Activated naive CD8-positive, alpha-beta T cell (primary cell): ENCODE measurements around the gene ELMO3.

Source experiments
- H3K27ac Mint-ChIP-seq: one replicate; pipeline ENCODE4 v1.8.0; 2021; ENCODE audit warnings: mixed read lengths
- H3K27me3 Mint-ChIP-seq: one replicate; pipeline ENCODE4 v1.8.0; 2021; ENCODE audit warnings: mixed read lengths
- H3K36me3 Mint-ChIP-seq: one replicate; pipeline ENCODE4 v1.8.0; 2021; ENCODE audit warnings: mixed read lengths
- H3K4me1 Mint-ChIP-seq: one replicate; pipeline ENCODE4 v1.8.0; 2021; ENCODE audit warnings: low read depth, mixed read lengths
- H3K4me3 Mint-ChIP-seq: one replicate; pipeline ENCODE4 v1.8.0; 2021; ENCODE audit warnings: mild to moderate bottlenecking, mixed read lengths
- H3K9me3 Mint-ChIP-seq: one replicate; pipeline ENCODE4 v1.8.0; 2021; ENCODE audit warnings: low read depth, mixed read lengths

Gene ELMO3

DNA sequence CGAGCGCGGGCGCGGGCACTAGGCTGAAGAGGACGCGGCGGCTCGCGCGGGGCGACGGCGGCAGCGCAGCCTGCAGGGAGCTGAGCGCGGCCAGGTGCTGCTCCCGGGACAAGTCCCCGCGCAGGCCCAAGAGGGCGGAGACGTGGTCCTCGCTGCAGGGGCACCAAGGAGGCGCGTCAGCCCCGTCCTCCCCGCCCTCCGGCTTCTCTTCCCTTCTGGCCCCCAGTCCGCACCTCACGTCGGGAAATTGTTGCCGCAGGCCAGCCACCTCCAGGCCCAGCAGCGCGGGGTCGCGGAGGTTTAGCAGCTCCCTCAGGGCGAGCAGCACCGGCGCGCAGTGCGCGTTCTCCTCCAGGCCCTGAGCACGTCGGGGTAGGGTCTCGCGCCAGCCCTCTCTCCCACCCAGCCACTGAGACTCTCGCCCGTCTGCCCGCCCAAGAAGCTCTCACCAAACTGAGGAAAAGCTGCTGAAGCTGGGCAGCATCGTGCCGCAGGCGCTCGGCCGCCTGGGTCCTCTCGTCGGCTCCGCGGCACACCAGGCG, 14.4 kb upstream of the ELMO3 start:
- Mint-ChIP-seq H3K27me3 (peaks cover 1% of the 10 kb centered on the region), H3K36me3 (no peaks in the 10 kb centered on the region), H3K27ac (no peak overlapping the region), H3K4me3 (peak overlapping the region; percentile 90), H3K4me1 (peaks cover 10% of the 10 kb centered on the region), H3K9me3 (no peaks in the 10 kb centered on the region)

DNA sequence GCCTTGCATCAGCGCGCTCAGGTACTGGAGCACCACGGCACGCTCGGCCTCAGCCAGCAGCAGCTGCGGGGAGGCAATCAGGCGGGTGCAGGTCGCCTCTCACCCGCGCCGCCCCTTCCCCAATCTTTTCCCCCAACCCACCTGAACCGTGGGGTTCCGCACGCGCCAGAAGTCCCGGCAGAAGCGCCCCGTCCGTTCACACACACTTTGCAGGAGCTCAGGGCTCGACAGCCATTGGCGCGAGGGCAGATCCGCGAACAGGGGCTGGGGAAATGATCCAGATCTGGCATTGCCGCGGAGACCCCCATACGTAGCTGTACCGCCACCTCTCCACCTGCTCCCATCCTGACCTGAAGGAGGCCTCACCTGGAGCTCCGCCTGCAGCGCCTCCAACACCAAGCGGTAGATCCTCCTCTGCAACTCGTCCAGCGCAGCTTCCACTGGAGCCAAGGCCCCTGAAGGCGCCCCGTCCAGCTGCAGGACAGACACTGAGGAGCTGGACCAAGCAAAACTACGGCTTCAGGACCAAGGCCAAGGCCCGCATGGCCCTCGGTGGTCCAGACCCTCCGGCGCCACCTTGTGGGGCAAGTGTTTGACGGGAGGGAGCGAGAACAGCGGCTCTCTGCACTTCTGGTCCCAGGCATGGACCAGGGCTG, 13.8 kb upstream of the ELMO3 start:
- H3K9me3 Mint-ChIP-seq, result no peaks in the 10 kb centered on the region
- H3K27ac Mint-ChIP-seq, result no peak overlapping the region
- H3K4me1 Mint-ChIP-seq, result peaks cover 10% of the 10 kb centered on the region
- peaks cover 1% of the 10 kb centered on the region for H3K27me3 Mint-ChIP-seq
- H3K4me3 Mint-ChIP-seq, result peak overlapping the region; percentile 90
- no peaks in the 10 kb centered on the region for H3K36me3 Mint-ChIP-seq

DNA sequence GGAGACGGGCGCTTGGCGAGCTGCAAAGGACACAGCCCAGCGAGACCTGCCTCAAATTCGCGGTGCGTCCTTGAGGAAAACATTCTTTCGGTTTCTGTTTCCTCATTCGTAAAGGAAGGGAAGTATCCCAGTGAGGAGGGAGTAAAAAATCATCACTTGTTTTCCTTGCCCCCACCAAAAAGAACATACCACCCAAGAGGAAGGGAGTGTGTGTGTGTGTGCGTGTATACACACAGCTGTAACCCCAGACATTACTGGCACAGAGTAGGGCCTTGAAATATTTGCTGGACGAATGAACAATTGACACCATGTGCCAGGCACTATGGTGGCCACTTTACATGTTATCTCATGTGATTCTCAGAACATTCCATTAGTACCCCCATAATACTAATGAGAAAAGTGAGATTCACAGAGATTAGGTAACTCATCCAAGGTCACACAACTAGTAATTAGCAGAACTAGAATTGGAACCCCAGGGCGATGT, 13.2 kb upstream of the ELMO3 start:
- H3K27me3 Mint-ChIP-seq, result peaks cover 1% of the 10 kb centered on the region
- no peak overlapping the region for H3K27ac Mint-ChIP-seq
- H3K9me3 Mint-ChIP-seq, result no peaks in the 10 kb centered on the region
- peaks cover 10% of the 10 kb centered on the region for H3K4me1 Mint-ChIP-seq
- no peaks in the 10 kb centered on the region for H3K36me3 Mint-ChIP-seq
- peak overlapping the region; percentile 90 for H3K4me3 Mint-ChIP-seq

DNA sequence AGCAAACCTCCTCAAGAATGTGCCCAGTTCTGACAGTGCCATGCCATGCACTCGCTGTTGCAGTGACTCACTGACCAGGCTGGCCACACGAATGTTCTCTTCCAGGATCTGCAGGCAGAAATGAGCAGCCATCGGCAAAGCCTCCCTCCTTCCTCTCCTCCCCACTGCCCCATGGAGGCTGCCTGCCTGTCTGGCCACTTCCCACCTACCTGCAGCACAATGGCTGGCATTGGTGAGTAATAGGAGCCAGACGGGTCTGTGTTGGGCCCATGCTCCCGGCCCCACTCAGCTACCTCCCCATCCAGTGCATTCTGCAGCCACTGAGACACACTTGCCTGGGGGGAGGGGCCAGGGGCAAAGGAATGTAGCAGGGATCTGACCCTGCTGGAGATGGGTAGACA, 12.4 kb upstream of the ELMO3 start:
- H3K36me3 Mint-ChIP-seq, result no peaks in the 10 kb centered on the region
- H3K4me1 Mint-ChIP-seq, result peaks cover 13% of the 10 kb centered on the region
- H3K27ac Mint-ChIP-seq, result no peak overlapping the region
- no peak overlapping the region for H3K4me3 Mint-ChIP-seq
- peaks cover 1% of the 10 kb centered on the region for H3K27me3 Mint-ChIP-seq
- no peaks in the 10 kb centered on the region for H3K9me3 Mint-ChIP-seq

DNA sequence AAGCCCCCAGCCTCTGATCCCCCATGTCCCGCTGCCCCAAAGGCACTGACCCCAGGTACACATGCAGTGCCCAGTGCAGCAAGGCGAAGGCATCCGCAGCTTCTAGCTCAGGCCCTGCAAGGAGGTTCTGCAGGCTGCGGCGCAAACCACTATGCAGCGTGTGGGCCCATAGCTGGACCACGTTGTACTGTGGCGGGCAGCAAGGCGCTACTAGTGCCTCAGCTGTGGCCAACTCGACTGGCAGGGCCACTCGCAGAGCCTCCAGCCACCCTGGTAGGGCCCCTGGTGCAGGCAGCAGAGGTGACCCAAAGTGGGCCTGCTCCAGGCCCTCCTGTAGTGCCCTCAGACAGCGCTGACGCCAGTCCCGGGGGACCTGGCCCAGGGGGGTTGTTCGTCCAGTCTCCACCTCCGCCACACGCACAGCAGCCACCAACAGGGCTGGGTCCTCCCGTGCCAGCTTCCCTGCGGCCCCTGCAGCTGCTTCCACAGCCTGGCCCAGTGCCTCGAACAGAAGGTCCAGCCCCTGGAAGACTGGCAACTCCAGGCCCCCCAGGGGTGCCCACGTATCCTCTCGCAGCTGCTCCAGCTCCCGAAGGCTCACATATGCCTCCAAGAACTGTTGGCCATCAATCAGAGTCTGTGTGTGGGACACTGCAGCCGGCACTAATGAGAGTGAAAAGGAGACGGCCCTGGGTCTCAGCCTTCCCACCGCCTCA, 11.6 kb upstream of the ELMO3 start:
- H3K9me3 Mint-ChIP-seq, result no peaks in the 10 kb centered on the region
- H3K27ac Mint-ChIP-seq, result no peak overlapping the region
- H3K4me1 Mint-ChIP-seq, result peaks cover 17% of the 10 kb centered on the region
- no peaks in the 10 kb centered on the region for H3K36me3 Mint-ChIP-seq
- peaks cover 1% of the 10 kb centered on the region for H3K27me3 Mint-ChIP-seq
- H3K4me3 Mint-ChIP-seq, result no peak overlapping the region

DNA sequence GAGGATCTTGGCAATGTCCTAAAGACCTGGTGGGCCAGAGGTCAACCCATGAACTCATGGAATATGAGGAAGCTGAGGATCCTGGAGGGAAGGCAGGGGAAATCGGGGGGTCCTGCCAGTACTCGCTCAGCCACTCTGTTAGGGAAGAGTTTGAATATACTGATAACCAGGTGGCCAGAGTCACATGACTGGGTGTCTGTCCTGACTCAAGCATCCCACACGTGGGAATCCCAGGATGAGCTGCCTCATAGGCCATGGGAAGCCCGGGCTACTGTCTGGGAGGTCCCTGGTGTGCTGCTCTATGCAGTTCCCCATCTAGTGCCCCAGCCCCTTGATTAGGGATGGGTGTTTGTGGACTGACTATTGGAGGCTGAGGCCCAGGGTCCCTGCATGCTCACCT, 10.6 kb upstream of the ELMO3 start:
- Mint-ChIP-seq H3K36me3 (no peaks in the 10 kb centered on the region), H3K27me3 (peaks cover 1% of the 10 kb centered on the region), H3K27ac (no peak overlapping the region), H3K4me1 (peaks cover 24% of the 10 kb centered on the region), H3K9me3 (no peaks in the 10 kb centered on the region), H3K4me3 (no peak overlapping the region)

DNA sequence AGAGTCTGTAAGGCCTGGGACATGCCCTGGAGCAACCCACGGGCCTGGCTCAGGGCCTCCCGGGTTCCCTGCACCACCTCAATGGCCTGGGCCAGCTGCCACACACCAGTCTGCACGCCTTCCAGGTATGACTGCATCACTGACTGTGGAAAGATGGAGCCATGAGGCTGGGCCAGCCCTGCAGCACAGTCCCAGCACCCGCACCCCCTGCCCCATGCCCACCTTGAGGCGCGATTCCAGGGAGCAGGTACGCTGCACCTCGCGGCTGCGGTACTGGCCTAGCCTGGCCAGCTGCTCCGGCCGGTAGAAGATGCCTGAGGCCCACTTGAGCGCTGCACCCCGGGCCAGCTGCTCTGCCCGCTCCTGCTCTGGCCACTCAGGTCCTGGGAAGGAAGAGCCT, 10.1 kb upstream of the ELMO3 start:
- Mint-ChIP-seq H3K4me3 (no peak overlapping the region), H3K4me1 (peaks cover 29% of the 10 kb centered on the region), H3K27ac (no peak overlapping the region)

DNA sequence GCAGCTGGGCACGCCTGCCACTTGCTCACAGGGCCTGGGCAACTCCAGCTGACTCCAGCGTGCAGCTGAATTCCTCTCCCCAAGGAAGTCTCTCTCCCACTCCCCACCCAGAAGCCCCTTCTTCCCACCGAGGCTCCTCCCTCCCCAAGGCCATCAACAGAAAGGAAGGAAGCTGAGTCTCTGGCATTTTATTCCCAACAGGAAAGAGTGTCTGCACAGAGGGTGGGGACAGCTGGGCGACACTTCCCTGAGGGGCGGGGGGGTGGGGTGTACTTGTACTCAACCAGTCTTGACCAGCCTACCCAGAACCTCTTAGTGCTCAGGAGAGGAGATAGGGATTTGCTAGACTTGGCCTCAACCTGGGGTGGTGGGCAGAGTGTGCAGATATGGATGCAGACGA, 8.9 kb upstream of the ELMO3 start, which contains the start of gene EXOC3L1:
Gene EXOC3L1, minus strand, starts transcription at position 96 of the 400 bp plus-strand sequence. CDS start 460 bp downstream, outside the sequence.
- peaks cover 1% of the 10 kb centered on the region for H3K27me3 Mint-ChIP-seq
- peaks cover 29% of the 10 kb centered on the region for H3K4me1 Mint-ChIP-seq
- H3K9me3 Mint-ChIP-seq, result no peaks in the 10 kb centered on the region
- no peaks in the 10 kb centered on the region for H3K36me3 Mint-ChIP-seq
- H3K27ac Mint-ChIP-seq, result no peak within 1 kb of the TSS
- H3K4me3 Mint-ChIP-seq, result no peak within 1 kb of the TSS

More for the DNA sequence above, 10.1 kb upstream of the ELMO3 start:
- Mint-ChIP-seq H3K27me3 (peaks cover 1% of the 10 kb centered on the region), H3K9me3 (no peaks in the 10 kb centered on the region), H3K36me3 (no peaks in the 10 kb centered on the region)

DNA sequence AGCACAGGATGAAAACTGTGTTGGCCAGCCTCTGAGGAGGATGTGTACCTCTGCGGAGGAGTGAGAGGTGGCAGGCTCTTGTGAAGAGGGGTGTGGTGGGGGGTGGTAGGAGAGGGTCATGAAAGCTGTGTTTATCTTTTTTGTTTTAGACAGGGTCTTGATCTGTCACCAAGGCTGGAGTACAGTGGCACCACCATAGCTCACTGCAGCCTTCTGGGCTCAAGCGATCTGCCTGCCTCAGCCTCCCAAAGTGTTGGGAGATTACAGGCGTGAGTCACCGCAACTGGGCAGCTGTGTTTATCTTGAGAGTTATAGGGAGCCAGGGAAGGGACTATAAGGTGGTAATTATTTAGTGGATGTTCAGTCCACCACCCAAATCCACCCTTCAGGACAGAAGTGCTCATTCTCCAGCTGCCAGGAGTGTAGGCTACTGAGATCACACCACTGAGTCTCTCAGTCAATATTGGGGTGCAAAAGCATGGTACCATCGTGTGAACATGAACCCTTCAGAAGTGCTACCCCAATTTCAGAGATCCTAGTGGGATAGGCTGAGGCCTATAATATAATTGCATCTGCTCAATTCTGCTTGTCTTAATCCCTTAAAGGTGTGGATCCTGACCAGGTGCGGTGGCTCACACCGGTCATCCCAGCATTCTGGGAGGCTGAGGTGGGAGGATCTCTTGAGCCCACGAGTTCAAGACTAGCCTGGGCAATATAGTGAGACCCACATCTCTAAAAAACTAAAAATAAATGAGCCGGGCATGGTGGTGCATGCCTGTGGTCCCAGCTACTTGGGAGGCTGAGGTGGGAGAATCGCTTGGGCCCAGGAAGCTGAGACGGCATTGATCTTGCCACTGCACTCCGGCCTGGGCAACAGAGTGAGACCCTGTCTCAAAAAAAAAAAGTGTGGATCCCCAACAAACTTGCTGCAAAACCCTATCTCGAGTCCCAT, 8.2 kb upstream of the ELMO3 start:
- H3K27me3 Mint-ChIP-seq, result peaks cover 1% of the 10 kb centered on the region
- no peaks in the 10 kb centered on the region for H3K9me3 Mint-ChIP-seq
- peak overlapping the region; percentile 94 for H3K4me3 Mint-ChIP-seq
- peaks cover 25% of the 10 kb centered on the region for H3K4me1 Mint-ChIP-seq
- no peaks in the 10 kb centered on the region for H3K36me3 Mint-ChIP-seq
- H3K27ac Mint-ChIP-seq, result no peak overlapping the region

DNA sequence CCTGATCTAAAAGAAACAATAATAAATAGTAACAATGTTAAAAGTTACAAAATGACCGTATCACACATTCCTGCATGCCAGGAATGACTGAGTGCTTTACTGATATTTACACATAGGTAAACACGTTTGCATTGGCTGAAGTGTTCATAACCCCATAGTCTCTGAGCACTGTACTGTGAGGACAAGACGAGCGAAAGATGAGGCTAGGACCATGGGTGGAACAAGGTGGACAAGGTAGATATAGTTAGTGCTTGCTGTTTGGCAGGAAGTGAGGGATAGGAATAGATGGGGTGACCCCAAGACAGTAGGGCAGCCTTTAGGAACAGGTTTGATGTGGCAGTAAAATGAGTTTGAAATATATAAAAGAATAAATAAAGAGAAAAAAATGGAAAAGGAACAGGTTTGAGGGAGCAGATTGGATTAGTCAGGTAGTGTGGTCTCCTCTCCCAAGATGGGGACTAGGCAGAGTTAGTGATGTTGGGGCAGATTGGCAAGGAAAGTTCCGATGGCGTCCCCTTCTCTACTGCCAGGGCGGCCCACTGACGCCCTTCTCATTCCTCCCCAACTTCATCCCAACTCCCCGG, 7.4 kb upstream of the ELMO3 start:
- Mint-ChIP-seq H3K27ac (peak overlapping the region; percentile 58), H3K4me3 (peak overlapping the region; percentile 94), H3K9me3 (no peaks in the 10 kb centered on the region), H3K27me3 (peaks cover 1% of the 10 kb centered on the region), H3K4me1 (peaks cover 29% of the 10 kb centered on the region), H3K36me3 (no peaks in the 10 kb centered on the region)

DNA sequence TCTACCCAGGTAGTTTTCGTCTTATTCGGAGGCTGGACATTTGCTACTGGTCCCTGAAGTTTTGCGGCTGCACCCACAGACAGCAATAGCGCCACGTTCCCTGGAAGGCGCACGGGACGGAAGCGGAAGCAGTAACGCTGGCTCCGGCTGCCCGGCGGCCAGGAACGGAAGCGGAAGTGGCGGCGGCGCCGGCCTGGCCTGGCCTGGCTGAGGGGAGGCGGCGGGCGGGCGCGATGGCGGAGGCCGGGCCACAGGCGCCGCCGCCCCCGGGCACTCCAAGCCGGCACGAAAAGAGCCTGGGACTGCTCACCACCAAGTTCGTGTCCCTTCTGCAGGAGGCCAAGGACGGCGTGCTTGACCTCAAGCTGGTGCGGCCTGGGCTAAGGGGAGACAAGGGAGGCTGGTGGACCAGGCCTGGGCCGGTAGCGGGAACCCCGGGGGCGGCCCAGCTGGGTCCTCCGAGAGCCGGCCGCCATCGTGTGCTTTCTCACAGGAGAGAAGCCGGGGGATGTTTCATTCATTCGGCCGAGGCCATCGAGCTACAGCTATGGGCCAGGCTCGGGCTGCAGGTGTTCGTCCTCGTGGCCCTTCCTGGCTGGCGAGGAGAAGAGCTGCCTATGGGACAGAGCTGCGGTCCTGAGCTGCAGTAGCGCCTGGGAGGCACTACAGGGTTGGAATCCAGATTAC, 6.8 kb upstream of the ELMO3 start, which contains the start of gene E2F4:
Gene E2F4, plus strand, starts transcription at position 161 of the 687 bp plus-strand sequence. Its CDS starts 73 bp downstream, at position 234.
- Mint-ChIP-seq H3K36me3 (no peaks in the 10 kb centered on the region), H3K4me3 (peak within 1 kb of the TSS; percentile 94), H3K4me1 (peaks cover 34% of the 10 kb centered on the region), H3K9me3 (no peaks in the 10 kb centered on the region), H3K27ac (peak within 1 kb of the TSS; percentile 72), H3K27me3 (peaks cover 1% of the 10 kb centered on the region)

DNA sequence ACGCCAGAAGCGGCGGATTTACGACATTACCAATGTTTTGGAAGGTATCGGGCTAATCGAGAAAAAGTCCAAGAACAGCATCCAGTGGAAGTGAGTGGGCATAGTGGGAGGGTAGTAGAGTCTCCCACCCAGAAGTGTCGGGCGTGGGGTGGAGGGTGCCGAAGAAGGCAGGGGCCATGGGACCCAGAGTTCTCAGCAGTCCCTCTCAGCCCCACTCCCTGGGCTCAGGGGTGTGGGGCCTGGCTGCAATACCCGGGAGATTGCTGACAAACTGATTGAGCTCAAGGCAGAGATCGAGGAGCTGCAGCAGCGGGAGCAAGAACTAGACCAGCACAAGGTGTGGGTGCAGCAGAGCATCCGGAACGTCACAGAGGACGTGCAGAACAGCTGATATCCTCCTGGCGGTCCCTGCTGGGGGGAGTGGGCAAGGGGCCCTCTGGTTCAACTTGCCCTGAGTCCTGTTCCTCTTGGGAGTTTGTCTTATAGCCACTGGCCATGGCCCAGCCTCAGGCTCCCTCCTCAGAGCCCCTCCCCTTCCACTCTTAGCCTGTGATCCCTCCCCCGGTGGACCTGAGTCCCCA, 6.1 kb upstream of the ELMO3 start:
- peaks cover 34% of the 10 kb centered on the region for H3K4me1 Mint-ChIP-seq
- H3K36me3 Mint-ChIP-seq, result no peaks in the 10 kb centered on the region
- peaks cover 1% of the 10 kb centered on the region for H3K27me3 Mint-ChIP-seq
- H3K4me3 Mint-ChIP-seq, result peak overlapping the region; percentile 94
- H3K9me3 Mint-ChIP-seq, result no peaks in the 10 kb centered on the region
- H3K27ac Mint-ChIP-seq, result peak overlapping the region; percentile 72

DNA sequence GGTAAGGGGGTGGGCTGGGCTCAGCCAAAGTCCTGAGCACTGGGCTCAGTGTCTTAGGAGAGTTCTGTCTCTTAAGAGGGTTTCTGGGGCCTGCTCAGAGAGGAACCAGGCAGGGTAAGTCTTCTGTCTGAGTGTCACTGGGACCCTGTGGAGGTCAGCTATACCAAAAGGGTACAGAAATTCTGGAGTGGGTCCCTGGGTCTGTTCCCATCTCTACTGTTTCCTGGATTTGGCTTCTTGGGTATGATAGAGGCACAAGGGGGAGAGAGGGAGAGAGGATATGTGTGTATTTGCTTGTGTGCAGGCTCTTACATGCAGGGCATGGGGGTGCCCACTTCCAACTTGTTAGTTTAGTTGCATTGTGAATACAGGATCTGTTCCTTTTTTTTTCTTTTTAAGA, 5.4 kb upstream of the ELMO3 start:
- Mint-ChIP-seq H3K27ac (peak overlapping the region; percentile 61), H3K27me3 (no peaks in the 10 kb centered on the region), H3K4me1 (peaks cover 34% of the 10 kb centered on the region), H3K4me3 (peak overlapping the region; percentile 94), H3K9me3 (no peaks in the 10 kb centered on the region), H3K36me3 (no peaks in the 10 kb centered on the region)
